Osteocyte (in vitro differentiated cells): ENCODE data around the gene GNG13. TPM values are rescaled to one million over a fixed set of nuclear protein-coding genes. Genes with fewer than 3 reads are reported as not detected.
"Not testable (repeated sequence)": the region's sequence is repeated elsewhere in the genome, so short reads cannot be mapped to it uniquely, and the experiment has no call there.

ENCODE experiments used
- DNase-seq: peaks from one replicate; pipeline ENCODE4 v3.0.0; 2021; ENCODE audit warnings: mixed read lengths; ENCODE audit not compliant: unreplicated experiment; ENCODE audit errors: extremely low spot score
- H3K27ac Mint-ChIP-seq: one replicate; pipeline ENCODE4 v1.8.0; 2021; ENCODE audit warnings: mild to moderate bottlenecking, mixed read lengths; ENCODE audit not compliant: unreplicated experiment
- H3K27me3 Mint-ChIP-seq: one replicate; pipeline ENCODE4 v1.8.0; 2021; ENCODE audit warnings: mixed read lengths; ENCODE audit not compliant: unreplicated experiment
- H3K36me3 Mint-ChIP-seq: one replicate; pipeline ENCODE4 v1.8.0; 2021; ENCODE audit warnings: mixed read lengths; ENCODE audit not compliant: unreplicated experiment
- H3K4me1 Mint-ChIP-seq: one replicate; pipeline ENCODE4 v1.8.0; 2021; ENCODE audit warnings: mixed read lengths; ENCODE audit not compliant: unreplicated experiment
- H3K4me3 Mint-ChIP-seq: one replicate; pipeline ENCODE4 v1.8.0; 2021; ENCODE audit warnings: mild to moderate bottlenecking, moderate library complexity, mixed read lengths; ENCODE audit not compliant: unreplicated experiment
- H3K9me3 Mint-ChIP-seq: one replicate; pipeline ENCODE4 v1.8.0; 2021; ENCODE audit warnings: mixed read lengths; ENCODE audit not compliant: unreplicated experiment
- CTCF ChIP-seq: fragments of 200-600 bp; sonication (generic); IDR thresholded peaks from 2 replicates; pipeline ENCODE4 v1.5.0; 2021; ENCODE audit warnings: antibody characterized with exemption, mild to moderate bottlenecking, moderate library complexity
- total RNA-seq: library from RNA; stranded (reverse); gene quantifications from 2 replicates; pipeline ENCODE4 v1.2.1, GENCODE V29; 2021

Gene GNG13
- total RNA-seq, 1 donor from 2014 or later, result not detected

- peaks cover 4% of the 10 kb centered on the region for H3K27me3 Mint-ChIP-seq
- no peak overlapping the region for H3K27ac Mint-ChIP-seq
Measured at GRCh38 chr16:821751-822150, 21.2 kb upstream of the GNG13 start.

GRCh38 chr16:820748-821147, 20.2 kb upstream of the GNG13 start:
- H3K27ac Mint-ChIP-seq, result no peak overlapping the region
- no peaks in the 10 kb centered on the region for H3K4me1 Mint-ChIP-seq
- no peak overlapping the region for H3K4me3 Mint-ChIP-seq
- no peaks in the 10 kb centered on the region for H3K9me3 Mint-ChIP-seq
- TF ChIP-seq CTCF, result no peak
- H3K27me3 Mint-ChIP-seq, result peaks cover 2% of the 10 kb centered on the region
- DNase-seq, result no peak
- no peaks in the 10 kb centered on the region for H3K36me3 Mint-ChIP-seq

More at GRCh38 chr16:821751-822150, 21.2 kb upstream of the GNG13 start:
- H3K36me3 Mint-ChIP-seq, result no peaks in the 10 kb centered on the region
- no peak for DNase-seq
- H3K4me1 Mint-ChIP-seq, result no peaks in the 10 kb centered on the region
- no peaks in the 10 kb centered on the region for H3K9me3 Mint-ChIP-seq
- H3K4me3 Mint-ChIP-seq, result no peak overlapping the region
- no peak for TF ChIP-seq CTCF

GRCh38 chr16:820044-820408, 19.5 kb upstream of the GNG13 start:
- not testable (repeated sequence) for H3K27ac Mint-ChIP-seq, H3K27me3 Mint-ChIP-seq, H3K9me3 Mint-ChIP-seq, H3K36me3 Mint-ChIP-seq, DNase-seq, H3K4me1 Mint-ChIP-seq, H3K4me3 Mint-ChIP-seq

- H3K27me3 Mint-ChIP-seq, result peaks cover 2% of the 10 kb centered on the region
- H3K4me1 Mint-ChIP-seq, result peaks cover 3% of the 10 kb centered on the region
- no peak overlapping the region for H3K4me3 Mint-ChIP-seq
- H3K9me3 Mint-ChIP-seq, result no peaks in the 10 kb centered on the region
- H3K27ac Mint-ChIP-seq, result no peak overlapping the region
- no peak for TF ChIP-seq CTCF
- DNase-seq, result no peak
- H3K36me3 Mint-ChIP-seq, result no peaks in the 10 kb centered on the region
Measured at GRCh38 chr16:819336-820043, 19.0 kb upstream of the GNG13 start.

- Mint-ChIP-seq H3K27me3 (peaks cover 2% of the 10 kb centered on the region), H3K4me3 (no peak overlapping the region), H3K27ac (no peak overlapping the region), H3K36me3 (no peaks in the 10 kb centered on the region), H3K4me1 (peaks cover 5% of the 10 kb centered on the region), H3K9me3 (no peaks in the 10 kb centered on the region)
- TF ChIP-seq CTCF, result no peak
- DNase-seq, result no peak
Measured at GRCh38 chr16:818592-818991, 18.1 kb upstream of the GNG13 start.
